Small intestine (tissue), 7 donors: Measurements from ENCODE around the gene METAP1D. TPM values are rescaled to one million over a fixed set of nuclear protein-coding genes. Genes with fewer than 3 reads are reported as not detected.
A peak's percentile ranks its signal among the peaks of the same experiment; 100 is the strongest.

Experiments used
- DNase-seq, 2 donors: peaks; one replicate each; pipeline versions ENCODE4 v3.0.0 to v3.0.0-alpha.2; 2013
- FAIRE-seq: peaks from 2 replicates; lab custom pipeline; 2012; peaks lifted over from hg19 to GRCh38; lab: Jason Lieb, UNC
- H3K27ac ChIP-seq, 3 donors: one replicate each; pipeline ENCODE4 v1.5.1; 2013; ENCODE audit warnings: low read length in 2 of 3, mild to moderate bottlenecking in 2 of 3, control low read depth in 1 of 3, inconsistent platforms in 1 of 3, low read depth in 1 of 3, moderate library complexity in 1 of 3
- H3K27me3 ChIP-seq, 3 donors: one replicate each; pipeline ENCODE4 v1.6.1; 2013; ENCODE audit warnings: low read length in 3 of 3, inconsistent platforms in 1 of 3; ENCODE audit not compliant: control insufficient read depth in 3 of 3, insufficient read depth in 3 of 3
- H3K36me3 ChIP-seq, 3 donors: one replicate each; pipeline ENCODE4 v1.6.1; 2013; ENCODE audit warnings: low read length in 3 of 3, inconsistent platforms in 1 of 3, low read depth in 1 of 3, mild to moderate bottlenecking in 1 of 3, moderate library complexity in 1 of 3; ENCODE audit not compliant: control insufficient read depth in 3 of 3, insufficient read depth in 2 of 3
- H3K4me1 ChIP-seq, 3 donors: one replicate each; pipeline ENCODE4 v1.6.1; 2013; ENCODE audit warnings: low read length in 2 of 3, inconsistent platforms in 1 of 3, low read depth in 1 of 3, mild to moderate bottlenecking in 1 of 3, moderate library complexity in 1 of 3; ENCODE audit not compliant: control insufficient read depth in 3 of 3, insufficient read depth in 2 of 3
- H3K4me3 ChIP-seq, 3 donors: one replicate each; pipeline ENCODE4 v1.5.1; 2013; ENCODE audit warnings: low read length in 3 of 3, control low read depth in 1 of 3, inconsistent platforms in 1 of 3, low read depth in 1 of 3, mild to moderate bottlenecking in 1 of 3, moderate library complexity in 1 of 3
- H3K9me3 ChIP-seq, 2 donors: one replicate each; pipeline ENCODE4 v1.6.1; 2013; ENCODE audit warnings: low read depth in 1 of 2, low read length in 1 of 2; ENCODE audit not compliant: control insufficient read depth in 2 of 2, insufficient read depth in 1 of 2
- WGBS, 3 donors: extraction: QIAGEN DNeasy Blood & Tissue Kit; methylation state at CpG; one replicate each; pipeline ENCODE4 v1.1.7; 2013; 5-methylcytosine and 5-hydroxymethylcytosine counted together
- polyA plus RNA-seq, 4 donors: library from polyadenylated mRNA; stranded (reverse) in 3 of 4; unstranded in 1 of 4; fragments of 200-250 nt in 3 of 4; fragments of 120-200 nt in 1 of 4; gene quantifications; one replicate each; pipeline versions ENCODE4 v1.2.1 to v1.2.3, GENCODE V29; 2013
- donor health status: healthy with polysubstance abuse.
- donor health status: control.
- donor health status: control.
- donor health status: Bipolar disorder and iron deficiency.
- donor health status: healthy.

The METAP1D gene
- polyA plus RNA-seq, 4 donors, result 0.45 to 8.4 (median 3.0) TPM

GRCh38 chr2:172073518-172073917 is 73.8 kb downstream of the METAP1D start:
- Histone ChIP-seq H3K27ac (no peak overlapping the region), H3K27me3 (peaks cover 0 to 13% (median 3%) of the 10 kb centered on the region in 3 donors), H3K36me3 (no peaks in the 10 kb centered on the region), H3K9me3 (no peaks in the 10 kb centered on the region), H3K4me1 (no peaks in the 10 kb centered on the region), H3K4me3 (no peak overlapping the region)
- DNase-seq (no peak), FAIRE-seq (no peak)
- 88 to 92% (median 91%) methylated on average over 4 of the region's 4 CpGs for whole genome bisulfite sequencing, 3 donors

GRCh38 chr2:172074254-172074653 is 74.5 kb downstream of the METAP1D start:
- Histone ChIP-seq H3K4me1 (no peaks in the 10 kb centered on the region), H3K27ac (no peak overlapping the region), H3K9me3 (no peaks in the 10 kb centered on the region), H3K4me3 (no peak overlapping the region), H3K27me3 (peaks cover 0 to 20% (median 6%) of the 10 kb centered on the region in 3 donors), H3K36me3 (no peaks in the 10 kb centered on the region)
- DNase-seq, result no peak
- FAIRE-seq, result peak; percentile 39
- whole genome bisulfite sequencing, 3 donors, result 97 to 100% (median 98%) methylated on average over 1 of the region's 1 CpG

GRCh38 chr2:172079416-172079815 is 79.7 kb downstream of the METAP1D start:
- no peak overlapping the region for H3K27ac ChIP-seq
- no peaks in the 10 kb centered on the region for H3K36me3 ChIP-seq
- FAIRE-seq (no peak), DNase-seq (no peak)
- peaks cover under 1 to 72% (median 51%) of the 10 kb centered on the region in 3 donors for H3K27me3 ChIP-seq
- H3K4me1 ChIP-seq, result peaks cover 0 to 5% (median 2%) of the 10 kb centered on the region in 3 donors
- 75 to 88% (median 87%) methylated on average over 5 of the region's 5 CpGs for WGBS, 3 donors
- peaks cover 0 to 3% of the 10 kb centered on the region in 2 donors for H3K9me3 ChIP-seq
- H3K4me3 ChIP-seq, result no peak overlapping the region

GRCh38 chr2:172079838-172080640 is 80.3 kb downstream of the METAP1D start:
- no peak for FAIRE-seq
- Histone ChIP-seq H3K27me3 (peaks cover 7 to 78% (median 54%) of the 10 kb centered on the region in 3 donors), H3K4me3 (no peak overlapping the region), H3K4me1 (peaks cover 0 to 11% (median 5%) of the 10 kb centered on the region in 3 donors), H3K9me3 (peaks cover 0 to 3% of the 10 kb centered on the region in 2 donors), H3K36me3 (no peaks in the 10 kb centered on the region), H3K27ac (no peak overlapping the region)
- DNase-seq, result peak in 1 of 2 donors; percentile 21
- 23 to 27% (median 25%) methylated on average over 38 of the region's 38 CpGs for WGBS, 3 donors

- H3K36me3 ChIP-seq, result no peaks in the 10 kb centered on the region
- DNase-seq (peak in 1 of 2 donors; percentile 14), FAIRE-seq (no peak)
- H3K27ac ChIP-seq, result no peak overlapping the region
- H3K27me3 ChIP-seq, result peaks cover 8 to 81% (median 60%) of the 10 kb centered on the region in 3 donors
- 8 to 16% (median 16%) methylated on average over 25 of the region's 25 CpGs for WGBS, 3 donors
- no peak overlapping the region for H3K4me3 ChIP-seq
- H3K9me3 ChIP-seq, result peaks cover 0 to 3% of the 10 kb centered on the region in 2 donors
- peaks cover 4 to 11% (median 9%) of the 10 kb centered on the region in 3 donors for H3K4me1 ChIP-seq
Measured at GRCh38 chr2:172080641-172081220, 81.0 kb downstream of the METAP1D start.

GRCh38 chr2:172081221-172082022 is 81.7 kb downstream of the METAP1D start:
- Histone ChIP-seq H3K27ac (no peak overlapping the region), H3K4me1 (peaks cover 5 to 12% (median 9%) of the 10 kb centered on the region in 3 donors), H3K9me3 (peaks cover 0 to 3% of the 10 kb centered on the region in 2 donors), H3K27me3 (peaks cover 8 to 88% (median 65%) of the 10 kb centered on the region in 3 donors), H3K4me3 (no peak overlapping the region), H3K36me3 (no peaks in the 10 kb centered on the region)
- DNase-seq (peak in 1 of 2 donors; percentile 32), FAIRE-seq (no peak)
- 5 to 10% (median 10%) methylated on average over 36 of the region's 36 CpGs for WGBS, 3 donors

- no peak overlapping the region for H3K4me3 ChIP-seq
- H3K4me1 ChIP-seq, result peaks cover 5 to 15% (median 9%) of the 10 kb centered on the region in 3 donors
- H3K27me3 ChIP-seq, result peaks cover 8 to 97% (median 74%) of the 10 kb centered on the region in 3 donors
- 3 to 11% (median 9%) methylated on average over 14 of the region's 14 CpGs for WGBS, 3 donors
- no peaks in the 10 kb centered on the region for H3K36me3 ChIP-seq
- FAIRE-seq, result no peak
- peak in 1 of 2 donors; percentile 28 for DNase-seq
- H3K9me3 ChIP-seq, result peaks cover 0 to 3% of the 10 kb centered on the region in 2 donors
- H3K27ac ChIP-seq, result no peak overlapping the region
Measured at GRCh38 chr2:172082105-172082943, 82.6 kb downstream of the METAP1D start.
